Panc1 (cell line): ENCODE measurements around the gene RCSD1. TPM values are rescaled to one million over a fixed set of nuclear protein-coding genes. Genes with fewer than 3 reads are reported as not detected.
A peak's percentile ranks its signal among the peaks of the same experiment; 100 is the strongest.

Source experiments
- ATAC-seq: fragments of 200-7000 bp; cut with Tn5 transposase; 2 replicates; pipeline ENCODE4 v1.9.1; 2020; ENCODE audit warnings: mild to moderate bottlenecking, moderate library complexity
- BruUV-seq: library from RNA; stranded (reverse); fragments of 400-500 nt; replicated peaks from 2 replicates; lab custom pipeline; 2021; lab: Mats Ljungman, UMichigan
- CTCF ChIA-PET: fragments of 300-600 bp; sonication (Branson Sonifier 250); formaldehyde crosslinking; loops from one replicate; lab custom pipeline; 2022; ENCODE audit warnings: antibody characterized with exemption; lab: Charles Lee
- POLR2A ChIA-PET: fragments of 300-600 bp; sonication (Branson Sonifier 250); formaldehyde crosslinking; loops from one replicate; lab custom pipeline; 2022; ENCODE audit warnings: antibody characterized with exemption; lab: Charles Lee
- DNase-seq: peaks from one replicate; pipeline ENCODE4 v3.0.0-alpha.2; 2010; ENCODE audit warnings: low read depth, low spot score
- H3K27ac ChIP-seq: 2 replicates; pipeline ENCODE4 v1.5.1; 2011; ENCODE audit warnings: mild to moderate bottlenecking, low read length, inconsistent platforms
- H3K27me3 ChIP-seq: fragments of 200-500 bp; sonication (Bioruptor generic); 2 replicates; pipeline ENCODE4 v1.6.0; 2014; ENCODE audit warnings: low read length, inconsistent platforms; ENCODE audit not compliant: control insufficient read depth, insufficient read depth
- H3K36me3 ChIP-seq: fragments of 200-500 bp; sonication (Bioruptor generic); 2 replicates; pipeline ENCODE4 v1.5.1; 2014; ENCODE audit warnings: inconsistent platforms, mild to moderate bottlenecking, low read length, moderate library complexity; ENCODE audit not compliant: control insufficient read depth, insufficient read depth
- H3K4me1 ChIP-seq: 2 replicates; pipeline ENCODE4 v1.5.1; 2011; ENCODE audit warnings: inconsistent platforms, mild to moderate bottlenecking, low read length, moderate library complexity; ENCODE audit not compliant: control insufficient read depth, insufficient read depth
- H3K4me3 ChIP-seq, 2 experiments: 2 replicates each; pipeline ENCODE4 v1.5.1; 2011 to 2012; ENCODE audit warnings: low read depth in 2 of 2, low read length in 2 of 2, mild to moderate bottlenecking in 2 of 2, inconsistent platforms in 1 of 2, moderate library complexity in 1 of 2
- H3K9me3 ChIP-seq: fragments of 200-500 bp; sonication (Bioruptor generic); 2 replicates; pipeline ENCODE4 v1.5.1; 2014; ENCODE audit warnings: low read depth, mild to moderate bottlenecking, inconsistent platforms, low read length, moderate library complexity; ENCODE audit not compliant: control insufficient read depth, insufficient read depth
- CTCF ChIP-seq: fragments of 450-650 bp; IDR thresholded peaks from 2 replicates; pipeline ENCODE4 v1.5.1; 2017; ENCODE audit warnings: mild to moderate bottlenecking
- POLR2AphosphoS5 ChIP-seq: IDR thresholded peaks from 2 replicates; pipeline ENCODE4 v1.6.1; 2012; ENCODE audit warnings: mild to moderate bottlenecking, low read depth, low read length, moderate library complexity
- REST ChIP-seq, 2 experiments: IDR thresholded peaks; 2 replicates each; pipeline ENCODE4 v1.6.1; 2011 to 2012; ENCODE audit warnings: low read depth in 2 of 2, control low read depth in 1 of 2, low read length in 1 of 2, mild to moderate bottlenecking in 1 of 2, moderate library complexity in 1 of 2; ENCODE audit not compliant: insufficient read depth in 1 of 2
- SIN3A ChIP-seq: IDR thresholded peaks from 2 replicates; pipeline ENCODE4 v1.6.1; 2012; ENCODE audit warnings: low read depth, mild to moderate bottlenecking, low read length, moderate library complexity, borderline replicate concordance; ENCODE audit not compliant: insufficient read depth
- TCF7L2 ChIP-seq: IDR thresholded peaks from 2 replicates; pipeline ENCODE4 v1.6.1; 2011; ENCODE audit warnings: mild to moderate bottlenecking, low read depth, low read length, inconsistent platforms
- in situ Hi-C: cut with HindIII; loops from 2 replicates; pipeline ENCODE4 v1.10.0; 2016; ENCODE audit warnings: low sequenced_read_pairs, low pct_unique_long_range_greater_than_20kb
- intact Hi-C: fragments of 100-400 bp; cut with micrococcal nuclease; formaldehyde crosslinking; loops from one replicate; pipeline ENCODE4 v1.10.0; 2022; ENCODE audit not compliant: unreplicated experiment
- total RNA-seq: library from RNA; stranded (reverse); gene quantifications from one replicate; pipeline ENCODE4 v1.2.1, GENCODE V29; 2021; ENCODE audit not compliant: unreplicated experiment

RCSD1 gene
- total RNA-seq, 1 experiment from 2014 or later: 1.4 TPM

GRCh38 chr1:167687919-167688519 lies 58.0 kb downstream of the RCSD1 start:
- in situ Hi-C loops: no loop called here
- Histone ChIP-seq H3K9me3 (no peaks in the 10 kb centered on the region), H3K27me3 (no peaks in the 10 kb centered on the region), H3K4me3 (no peak overlapping the region), H3K4me1 (peaks cover 2% of the 10 kb centered on the region; the same call in 1 of the 2 replicates), H3K27ac (no peak overlapping the region), H3K36me3 (no peaks in the 10 kb centered on the region)
- peak; percentile 78 for ATAC-seq
- intact Hi-C loops: loop anchor here (1.0 to 5.0 kb wide), 2 partner anchors 88 to 131 kb away; no protein-coding TSS in a partner anchor
- POLR2A ChIA-PET: interaction anchor here (1.0 to 1.2 kb wide), 2 partner anchors 87 to 134 kb away, joined by 3 to 5 read pairs; partner anchors contain the start of gene CREG1
- CTCF ChIA-PET: interaction anchor here (0.5 to 1.9 kb wide), 9 partner anchors 45 to 1641 kb away, joined by 3 to 19 read pairs (median 3); no protein-coding TSS in a partner anchor
- BruUV-seq: no TSS peak
- DNase-seq: peak; percentile 80
- TF ChIP-seq CTCF (peak; percentile 90), REST (IDR thresholded peaks at IDR 0.05; ENCODE audit: insufficient read depth in 1 of 2, low read depth in 2 of 2, low read length in 1 of 2) (no peak)

GRCh38 chr1:167689567-167689920 lies 59.5 kb downstream of the RCSD1 start:
- Histone ChIP-seq H3K27me3 (no peaks in the 10 kb centered on the region), H3K27ac (no peak overlapping the region), H3K36me3 (no peaks in the 10 kb centered on the region), H3K9me3 (no peaks in the 10 kb centered on the region), H3K4me1 (peaks cover 2% of the 10 kb centered on the region; the same call in 1 of the 2 replicates), H3K4me3 (no peak overlapping the region)
- DNase-seq (no peak), ATAC-seq (no peak)
- intact Hi-C loops: loop anchor here (5.0 kb wide), 1 partner anchor 132 kb away; no protein-coding TSS in a partner anchor
- ChIA-PET POLR2A (no interaction called here), CTCF (no interaction called here)
- TF ChIP-seq SIN3A (no peak), TCF7L2 (no peak), CTCF (no peak), REST (IDR thresholded peaks at IDR 0.05; ENCODE audit: insufficient read depth in 1 of 2, low read depth in 2 of 2, low read length in 1 of 2) (no peak), POLR2AphosphoS5 (no peak)
- no TSS peak for BruUV-seq
- in situ Hi-C loops: no loop called here
